ENCODE results near the gene EXD3. TPM values are rescaled to one million over a fixed set of nuclear protein-coding genes. Genes with fewer than 3 reads are reported as not detected.

EXD3 gene
- total RNA-seq, 2 experiments from 2014 or later, result 20.8 to 27.0 TPM

DNA sequence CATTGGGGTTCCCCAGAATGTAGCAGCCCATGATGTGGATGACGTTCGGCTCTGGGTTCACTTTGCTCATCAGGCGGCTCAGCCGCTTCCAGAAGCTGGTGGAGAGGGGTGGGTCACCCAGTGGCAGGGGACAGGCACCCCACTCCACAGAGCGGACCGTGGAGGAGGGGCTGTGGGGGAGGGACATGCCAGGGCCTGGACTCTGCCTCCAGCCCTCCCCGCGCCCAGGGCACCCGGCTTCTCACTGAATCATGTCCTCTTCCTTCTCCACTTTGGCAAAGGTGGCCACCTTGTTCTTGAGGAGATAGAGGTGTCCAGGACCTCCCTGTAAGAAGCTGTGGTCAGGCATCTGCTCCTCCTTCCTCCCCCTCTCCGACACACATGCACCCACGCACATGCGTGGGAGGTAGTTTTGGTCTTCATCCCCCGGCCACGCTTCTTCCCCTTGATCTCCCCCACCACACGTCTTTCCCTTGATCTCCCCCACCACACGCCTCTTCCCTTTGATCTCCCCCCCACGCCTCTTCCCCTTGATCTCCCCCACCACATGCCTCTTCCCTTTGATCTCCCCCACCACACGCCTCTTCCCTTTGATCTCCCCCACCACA, 27.1 kb upstream of the EXD3 start:
- H2AFZ ChIP-seq (ENCODE audit: low read length), result no peak overlapping the region
- no peaks in the 10 kb centered on the region for H3K9me2 ChIP-seq (ENCODE audit: insufficient read depth, low read length)
- H4K20me1 ChIP-seq (ENCODE audit: insufficient read depth, low read length), result no peaks in the 10 kb centered on the region
- ChIA-PET POLR2A (no interaction called here), CTCF (ENCODE audit: unreplicated experiment) (no interaction called here)
- H3K4me3 ChIP-seq (ENCODE audit: low read depth, low read length, poor library complexity, severe bottlenecking), result no peak overlapping the region
- H3K27ac ChIP-seq (ENCODE audit: low read depth, low read length, poor library complexity, severe bottlenecking), result no peak overlapping the region
- intact Hi-C loops (cut with micrococcal nuclease; ENCODE audit: unreplicated experiment), result loop anchor here (5.0 kb wide), 2 partner anchors 148 to 163 kb away; partner anchors contain the start of gene NRARP
- H3K4me1 ChIP-seq (ENCODE audit: insufficient read depth, low read length, poor library complexity, severe bottlenecking), result peaks cover 25% of the 10 kb centered on the region
- H3K36me3 ChIP-seq (ENCODE audit: insufficient read depth, low read length), result peaks cover 17% of the 10 kb centered on the region; the same call in 1 of the 2 replicates
- no peak for DNase-seq (ENCODE audit: low spot score)
- no peak overlapping the region for H3K4me2 ChIP-seq (ENCODE audit: low read length)
- TF ChIP-seq CTCF (conservative IDR thresholded peaks at IDR 0.05; ENCODE audit: low read length), result no peak
- no peak for TF ChIP-seq EZH2phosphoT487 (IDR thresholded peaks at IDR 0.05; ENCODE audit: borderline replicate concordance, low read depth, low read length)
- no peaks in the 10 kb centered on the region for H3K79me2 ChIP-seq (ENCODE audit: insufficient read depth, low read depth, low read length)
- BruUV-seq (replicated peaks), result no TSS peak
- H3K9me3 ChIP-seq (ENCODE audit: low read length), result no peaks in the 10 kb centered on the region

GRCh38 chr9:137449081-137449844, 26.3 kb upstream of the EXD3 start:
- peaks cover 18% of the 10 kb centered on the region for H3K4me1 ChIP-seq (ENCODE audit: insufficient read depth, low read length, poor library complexity, severe bottlenecking)
- H3K27ac ChIP-seq (ENCODE audit: low read depth, low read length, poor library complexity, severe bottlenecking), result no peak overlapping the region
- CTCF ChIA-PET (ENCODE audit: unreplicated experiment), result no interaction called here

More at GRCh38 chr9:137449081-137449844, 26.3 kb upstream of the EXD3 start:
- Histone ChIP-seq H3K9me2 (ENCODE audit: insufficient read depth, low read length) (no peaks in the 10 kb centered on the region), H3K36me3 (ENCODE audit: insufficient read depth, low read length) (peaks cover 17% of the 10 kb centered on the region; the same call in 1 of the 2 replicates), H4K20me1 (ENCODE audit: insufficient read depth, low read length) (no peaks in the 10 kb centered on the region), H3K4me2 (ENCODE audit: low read length) (no peak overlapping the region), H2AFZ (ENCODE audit: low read length) (no peak overlapping the region), H3K9me3 (ENCODE audit: low read length) (no peaks in the 10 kb centered on the region), H3K4me3 (ENCODE audit: low read depth, low read length, poor library complexity, severe bottlenecking) (no peak overlapping the region), H3K79me2 (ENCODE audit: insufficient read depth, low read depth, low read length) (no peaks in the 10 kb centered on the region)
- TF ChIP-seq CTCF (conservative IDR thresholded peaks at IDR 0.05; ENCODE audit: low read length) (no peak), EZH2phosphoT487 (IDR thresholded peaks at IDR 0.05; ENCODE audit: borderline replicate concordance, low read depth, low read length) (no peak)
- intact Hi-C loops (cut with micrococcal nuclease; ENCODE audit: unreplicated experiment), result loop anchor here (5.0 kb wide), 2 partner anchors 147 to 162 kb away; partner anchors contain the start of gene NRARP
- DNase-seq (ENCODE audit: low spot score), result no peak
- BruUV-seq (replicated peaks), result no TSS peak
- POLR2A ChIA-PET, result no interaction called here
